ENCODE data around the gene DLG3. TPM values are rescaled to one million over a fixed set of nuclear protein-coding genes. Genes with fewer than 3 reads are reported as not detected.

DLG3 gene
- total RNA-seq, 1 experiment from 2014 or later: 26.4 TPM

DNA sequence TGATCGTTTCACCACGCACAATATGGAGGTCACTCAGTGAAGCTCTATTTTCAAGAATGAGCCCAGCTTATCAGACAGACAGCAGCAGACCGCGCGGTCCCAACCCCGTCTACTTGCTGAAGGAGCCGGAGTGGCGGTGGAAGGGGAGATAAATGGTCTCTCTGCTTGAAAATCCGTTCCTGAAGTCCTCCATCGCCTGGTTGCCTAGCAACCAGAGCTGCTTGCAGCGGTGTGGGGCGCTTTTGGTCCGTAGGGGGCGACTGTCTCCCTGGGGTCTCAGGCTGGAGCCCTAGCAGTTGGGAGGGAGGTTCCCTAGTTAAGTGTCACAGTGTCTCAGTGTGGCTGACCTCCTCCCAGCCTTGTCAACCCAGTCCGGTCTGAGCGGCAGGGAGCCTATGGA, 8.3 kb upstream of the DLG3 start:
- CTCF ChIA-PET: no interaction called here
- TF ChIP-seq EZH2phosphoT487 (IDR thresholded peaks at IDR 0.05; ENCODE audit: borderline replicate concordance, low read length): no peak
- no peak for TF ChIP-seq EZH2 (IDR thresholded peaks at IDR 0.05; ENCODE audit: low read length, unreplicated experiment)
- no peak for TF ChIP-seq CTCF (conservative IDR thresholded peaks at IDR 0.05; ENCODE audit: low read depth, low read length)
- intact Hi-C loops (cut with micrococcal nuclease): no loop called here

GRCh38 chrX:70437011-70437410, 7.6 kb upstream of the DLG3 start:
- BruUV-seq (replicated peaks): no TSS peak
- Histone ChIP-seq H2AFZ (ENCODE audit: low read length) (no peak overlapping the region), H3K9me2 (replicated peaks; ENCODE audit: low read length) (no peaks in the 10 kb centered on the region), H3K4me3 (ENCODE audit: low read length) (no peak overlapping the region), H3K9me3 (ENCODE audit: low read length) (no peaks in the 10 kb centered on the region), H3K79me2 (ENCODE audit: low read length) (no peaks in the 10 kb centered on the region), H3K27ac (ENCODE audit: low read length) (no peak overlapping the region), H3K9ac (ENCODE audit: low read length) (no peak overlapping the region), H3K4me1 (ENCODE audit: insufficient read depth, low read length) (peaks cover 23% of the 10 kb centered on the region), H3K4me2 (ENCODE audit: low read length) (no peak overlapping the region), H3K27me3 (ENCODE audit: low read length) (no peaks in the 10 kb centered on the region), H3K36me3 (ENCODE audit: low read depth, low read length) (no peaks in the 10 kb centered on the region), H4K20me1 (ENCODE audit: low read length) (no peaks in the 10 kb centered on the region), H3F3A (ENCODE audit: low read length, unreplicated experiment) (no peaks in the 10 kb centered on the region)
- CTCF ChIA-PET: no interaction called here
- intact Hi-C loops (cut with micrococcal nuclease): no loop called here
- DNase-seq (no peak), ATAC-seq (no peak)
- POLR2A ChIA-PET (ENCODE audit: unreplicated experiment): no interaction called here
- no peak for TF ChIP-seq CTCF (conservative IDR thresholded peaks at IDR 0.05; ENCODE audit: low read depth, low read length)
- TF ChIP-seq EZH2phosphoT487 (IDR thresholded peaks at IDR 0.05; ENCODE audit: borderline replicate concordance, low read length): no peak
- no peak for TF ChIP-seq EZH2 (IDR thresholded peaks at IDR 0.05; ENCODE audit: low read length, unreplicated experiment)

More for the DNA sequence above, 8.3 kb upstream of the DLG3 start:
- Histone ChIP-seq H3K9ac (ENCODE audit: low read length) (no peak overlapping the region), H3K79me2 (ENCODE audit: low read length) (no peaks in the 10 kb centered on the region), H3K9me2 (replicated peaks; ENCODE audit: low read length) (no peaks in the 10 kb centered on the region), H4K20me1 (ENCODE audit: low read length) (no peaks in the 10 kb centered on the region), H3K27me3 (ENCODE audit: low read length) (no peaks in the 10 kb centered on the region), H3K36me3 (ENCODE audit: low read depth, low read length) (no peaks in the 10 kb centered on the region), H3K4me1 (ENCODE audit: insufficient read depth, low read length) (peaks cover 23% of the 10 kb centered on the region), H3F3A (ENCODE audit: low read length, unreplicated experiment) (no peaks in the 10 kb centered on the region), H3K4me2 (ENCODE audit: low read length) (no peak overlapping the region), H3K27ac (ENCODE audit: low read length) (no peak overlapping the region), H3K4me3 (ENCODE audit: low read length) (no peak overlapping the region), H3K9me3 (ENCODE audit: low read length) (no peaks in the 10 kb centered on the region), H2AFZ (ENCODE audit: low read length) (no peak overlapping the region)
- no peak for ATAC-seq
- BruUV-seq (replicated peaks): no TSS peak
- POLR2A ChIA-PET (ENCODE audit: unreplicated experiment): no interaction called here
- DNase-seq: no peak

GRCh38 chrX:70437921-70438665, 6.5 kb upstream of the DLG3 start:
- TF ChIP-seq EZH2 (IDR thresholded peaks at IDR 0.05; ENCODE audit: low read length, unreplicated experiment) (no peak), CTCF (conservative IDR thresholded peaks at IDR 0.05; ENCODE audit: low read depth, low read length) (no peak), EZH2phosphoT487 (IDR thresholded peaks at IDR 0.05; ENCODE audit: borderline replicate concordance, low read length) (no peak)
- Histone ChIP-seq H3K4me2 (ENCODE audit: low read length) (no peak overlapping the region), H3F3A (ENCODE audit: low read length, unreplicated experiment) (no peaks in the 10 kb centered on the region), H3K9ac (ENCODE audit: low read length) (no peak overlapping the region), H3K79me2 (ENCODE audit: low read length) (no peaks in the 10 kb centered on the region), H2AFZ (ENCODE audit: low read length) (no peak overlapping the region), H3K4me1 (ENCODE audit: insufficient read depth, low read length) (peaks cover 23% of the 10 kb centered on the region), H3K9me2 (replicated peaks; ENCODE audit: low read length) (no peaks in the 10 kb centered on the region), H3K4me3 (ENCODE audit: low read length) (no peak overlapping the region), H3K27me3 (ENCODE audit: low read length) (no peaks in the 10 kb centered on the region), H3K9me3 (ENCODE audit: low read length) (no peaks in the 10 kb centered on the region), H3K27ac (ENCODE audit: low read length) (no peak overlapping the region), H4K20me1 (ENCODE audit: low read length) (no peaks in the 10 kb centered on the region), H3K36me3 (ENCODE audit: low read depth, low read length) (no peaks in the 10 kb centered on the region)
- intact Hi-C loops (cut with micrococcal nuclease): no loop called here
- POLR2A ChIA-PET (ENCODE audit: unreplicated experiment): no interaction called here
- ATAC-seq: no peak
- CTCF ChIA-PET: no interaction called here
- BruUV-seq (replicated peaks): no TSS peak
- peak; percentile 19 for DNase-seq

Data from PC-3 (cell line).